Stimulated activated CD8-positive, alpha-beta memory T cell treated with anti-CD3 and anti-CD28 coated beads, Interleukin-15, amount 100 ng/mL, for 1 hour (primary cell): Measurements from ENCODE around the gene YEATS2.

Source experiments
- DNase-seq: peaks from one replicate; pipeline ENCODE4 v3.0.0-alpha.2; 2020; ENCODE audit warnings: low read depth

Gene YEATS2

GRCh38 chr3:183812761-183813445, 115.3 kb downstream of the YEATS2 start:
- DNase-seq, result no peak

GRCh38 chr3:183814240-183814639, 116.6 kb downstream of the YEATS2 start:
- DNase-seq, result no peak

GRCh38 chr3:183815563-183815940, 118.0 kb downstream of the YEATS2 start:
- no peak for DNase-seq

- DNase-seq, result no peak
Observed at GRCh38 chr3:183815951-183816475, 118.4 kb downstream of the YEATS2 start.

GRCh38 chr3:183816681-183817510, 119.3 kb downstream of the YEATS2 start:
- no peak for DNase-seq

GRCh38 chr3:183817639-183818038, 120.0 kb downstream of the YEATS2 start:
- no peak for DNase-seq

- DNase-seq, result no peak
Observed at GRCh38 chr3:183818041-183818620, 120.5 kb downstream of the YEATS2 start.

- DNase-seq, result no peak
Observed at GRCh38 chr3:183818706-183819624, 121.4 kb downstream of the YEATS2 start.

GRCh38 chr3:183819831-183820230, 122.2 kb downstream of the YEATS2 start:
- no peak for DNase-seq

- no peak for DNase-seq
Observed at GRCh38 chr3:183822631-183823030, 125.0 kb downstream of the YEATS2 start.

- DNase-seq, result no peak
Observed at GRCh38 chr3:183823963-183824362, 126.4 kb downstream of the YEATS2 start.

GRCh38 chr3:183824761-183825455, 127.3 kb downstream of the YEATS2 start:
- DNase-seq, result no peak

GRCh38 chr3:183825456-183826161, 128.0 kb downstream of the YEATS2 start, which contains the start of gene MAP6D1:
MAP6D1 (minus strand) TSS chr3:183825577; CDS start chr3:183825547, 30 bp downstream.
- DNase-seq, result no peak

GRCh38 chr3:183826448-183827250, 129.1 kb downstream of the YEATS2 start:
- DNase-seq, result no peak

- DNase-seq, result no peak
Observed at GRCh38 chr3:183827809-183828537, 130.4 kb downstream of the YEATS2 start.

- no peak for DNase-seq
Observed at GRCh38 chr3:183828538-183828870, 130.9 kb downstream of the YEATS2 start.

- DNase-seq, result no peak
Observed at GRCh38 chr3:183829466-183829865, 131.9 kb downstream of the YEATS2 start.

- no peak for DNase-seq
Observed at GRCh38 chr3:183830187-183830586, 132.6 kb downstream of the YEATS2 start.

GRCh38 chr3:183833516-183833915, 135.9 kb downstream of the YEATS2 start:
- DNase-seq, result no peak
